HUES6 (cell line): ENCODE results near the gene JMJD7.

Experiments used
- H3K27ac ChIP-seq: 2 replicates; pipeline ENCODE4 v1.7.0; 2013; ENCODE audit warnings: low read depth, mild to moderate bottlenecking, low read length, inconsistent platforms
- H3K27me3 ChIP-seq: 2 replicates; pipeline ENCODE4 v1.6.1; 2013; ENCODE audit warnings: low read length; ENCODE audit not compliant: control insufficient read depth, insufficient read depth
- H3K36me3 ChIP-seq: 2 replicates; pipeline ENCODE4 v1.6.1; 2013; ENCODE audit warnings: low read length; ENCODE audit not compliant: control insufficient read depth, insufficient read depth
- H3K4me1 ChIP-seq: 2 replicates; pipeline ENCODE4 v1.6.1; 2013; ENCODE audit warnings: low read length; ENCODE audit not compliant: control insufficient read depth, insufficient read depth
- H3K4me3 ChIP-seq: 2 replicates; pipeline ENCODE4 v1.5.1; 2013; ENCODE audit warnings: low read depth, low read length
- H3K9ac ChIP-seq: one replicate; pipeline ENCODE4 v1.6.1; 2013; ENCODE audit warnings: mild to moderate bottlenecking, low read length
- H3K9me3 ChIP-seq: 2 replicates; pipeline ENCODE4 v1.6.1; 2013; ENCODE audit warnings: low read depth, low read length; ENCODE audit not compliant: control insufficient read depth, insufficient read depth

Gene JMJD7

GRCh38 chr15:41836713-41837454 lies 9.0 kb downstream of the JMJD7 start:
- Histone ChIP-seq H3K9ac (no peak overlapping the region), H3K4me1 (no peaks in the 10 kb centered on the region), H3K36me3 (peaks cover 3% of the 10 kb centered on the region), H3K9me3 (no peaks in the 10 kb centered on the region), H3K27me3 (no peaks in the 10 kb centered on the region), H3K27ac (no peak overlapping the region), H3K4me3 (no peak overlapping the region)

- no peaks in the 10 kb centered on the region for H3K9me3 ChIP-seq
- H3K36me3 ChIP-seq: peaks cover 6% of the 10 kb centered on the region
- no peak within 1 kb of the TSS for H3K4me3 ChIP-seq
- H3K4me1 ChIP-seq: no peaks in the 10 kb centered on the region
- H3K27me3 ChIP-seq: no peaks in the 10 kb centered on the region
- no peak within 1 kb of the TSS for H3K27ac ChIP-seq
- no peak within 1 kb of the TSS for H3K9ac ChIP-seq
These were observed 10.6 kb downstream of the JMJD7 start, which contains the start of gene PLA2G4B for GRCh38 chr15:41838400-41838897. Gene PLA2G4B, plus strand, starts transcription at chr15:41838847. Its CDS starts 67 bp downstream, at chr15:41838914.

GRCh38 chr15:41839781-41840491 lies 12.0 kb downstream of the JMJD7 start:
- no peaks in the 10 kb centered on the region for H3K4me1 ChIP-seq
- no peak overlapping the region for H3K4me3 ChIP-seq
- H3K9me3 ChIP-seq: no peaks in the 10 kb centered on the region
- peaks cover 14% of the 10 kb centered on the region for H3K36me3 ChIP-seq
- H3K9ac ChIP-seq: no peak overlapping the region
- H3K27ac ChIP-seq: no peak overlapping the region
- no peaks in the 10 kb centered on the region for H3K27me3 ChIP-seq

- no peaks in the 10 kb centered on the region for H3K27me3 ChIP-seq
- H3K4me1 ChIP-seq: no peaks in the 10 kb centered on the region
- no peak overlapping the region for H3K9ac ChIP-seq
- H3K36me3 ChIP-seq: peaks cover 16% of the 10 kb centered on the region
- no peak overlapping the region for H3K27ac ChIP-seq
- no peaks in the 10 kb centered on the region for H3K9me3 ChIP-seq
- H3K4me3 ChIP-seq: no peak overlapping the region
These were observed 12.8 kb downstream of the JMJD7 start for GRCh38 chr15:41840673-41841072.

- H3K4me3 ChIP-seq: no peak overlapping the region
- no peak overlapping the region for H3K27ac ChIP-seq
- no peaks in the 10 kb centered on the region for H3K4me1 ChIP-seq
- no peaks in the 10 kb centered on the region for H3K9me3 ChIP-seq
- H3K36me3 ChIP-seq: peaks cover 19% of the 10 kb centered on the region
- no peaks in the 10 kb centered on the region for H3K27me3 ChIP-seq
- no peak overlapping the region for H3K9ac ChIP-seq
These were observed 13.2 kb downstream of the JMJD7 start for GRCh38 chr15:41841131-41841530.

- H3K36me3 ChIP-seq: peaks cover 29% of the 10 kb centered on the region
- no peaks in the 10 kb centered on the region for H3K4me1 ChIP-seq
- no peaks in the 10 kb centered on the region for H3K9me3 ChIP-seq
- no peaks in the 10 kb centered on the region for H3K27me3 ChIP-seq
- no peak overlapping the region for H3K4me3 ChIP-seq
- no peak overlapping the region for H3K9ac ChIP-seq
- H3K27ac ChIP-seq: no peak overlapping the region
These were observed 14.3 kb downstream of the JMJD7 start for GRCh38 chr15:41842229-41842628.

- Histone ChIP-seq H3K36me3 (peaks cover 41% of the 10 kb centered on the region), H3K9ac (no peak overlapping the region), H3K4me1 (no peaks in the 10 kb centered on the region), H3K4me3 (no peak overlapping the region), H3K9me3 (no peaks in the 10 kb centered on the region), H3K27me3 (no peaks in the 10 kb centered on the region), H3K27ac (no peak overlapping the region)
These were observed 15.7 kb downstream of the JMJD7 start for GRCh38 chr15:41843571-41843970.

- no peaks in the 10 kb centered on the region for H3K4me1 ChIP-seq
- H3K9me3 ChIP-seq: no peaks in the 10 kb centered on the region
- no peak overlapping the region for H3K4me3 ChIP-seq
- H3K36me3 ChIP-seq: peaks cover 49% of the 10 kb centered on the region
- no peak overlapping the region for H3K9ac ChIP-seq
- H3K27ac ChIP-seq: no peak overlapping the region
- H3K27me3 ChIP-seq: no peaks in the 10 kb centered on the region
These were observed 16.9 kb downstream of the JMJD7 start for GRCh38 chr15:41844814-41845213.

- no peak overlapping the region for H3K27ac ChIP-seq
- no peak overlapping the region for H3K4me3 ChIP-seq
- peaks cover 2% of the 10 kb centered on the region; the same call in 1 of the 2 replicates for H3K4me1 ChIP-seq
- no peak overlapping the region for H3K9ac ChIP-seq
- no peaks in the 10 kb centered on the region for H3K27me3 ChIP-seq
- H3K36me3 ChIP-seq: peaks cover 46% of the 10 kb centered on the region
- no peaks in the 10 kb centered on the region for H3K9me3 ChIP-seq
These were observed 19.3 kb downstream of the JMJD7 start for GRCh38 chr15:41847206-41847605.

GRCh38 chr15:41847981-41848380 lies 20.1 kb downstream of the JMJD7 start:
- peaks cover 10% of the 10 kb centered on the region; the same call in 1 of the 2 replicates for H3K4me1 ChIP-seq
- no peak overlapping the region for H3K9ac ChIP-seq
- no peak overlapping the region for H3K27ac ChIP-seq
- no peak overlapping the region for H3K4me3 ChIP-seq
- H3K27me3 ChIP-seq: no peaks in the 10 kb centered on the region
- no peaks in the 10 kb centered on the region for H3K9me3 ChIP-seq
- peaks cover 46% of the 10 kb centered on the region for H3K36me3 ChIP-seq

GRCh38 chr15:41848631-41849030 lies 20.7 kb downstream of the JMJD7 start:
- H3K4me3 ChIP-seq: no peak overlapping the region
- H3K9ac ChIP-seq: no peak overlapping the region
- peaks cover 44% of the 10 kb centered on the region for H3K36me3 ChIP-seq

More at GRCh38 chr15:41848631-41849030, 20.7 kb downstream of the JMJD7 start:
- Histone ChIP-seq H3K27ac (no peak overlapping the region), H3K9me3 (no peaks in the 10 kb centered on the region), H3K27me3 (no peaks in the 10 kb centered on the region), H3K4me1 (peaks cover 16% of the 10 kb centered on the region; the same call in 1 of the 2 replicates)
